ENCODE measurements around the gene NAV3.

NAV3 gene

GRCh38 chr12:77928078-77928477 lies 97.4 kb downstream of the NAV3 start:
- no peak for DNase-seq (ENCODE audit: low spot score)

GRCh38 chr12:77932216-77932615 lies 101.5 kb downstream of the NAV3 start:
- no peak for DNase-seq (ENCODE audit: low spot score)

- DNase-seq (ENCODE audit: low spot score), result no peak
Observed at GRCh38 chr12:77938301-77938700, 107.6 kb downstream of the NAV3 start.

GRCh38 chr12:77940011-77940423 lies 109.3 kb downstream of the NAV3 start:
- no peak for DNase-seq (ENCODE audit: low spot score)

GRCh38 chr12:77940567-77940966 lies 109.9 kb downstream of the NAV3 start:
- DNase-seq (ENCODE audit: low spot score), result no peak

GRCh38 chr12:77941401-77941800 lies 110.7 kb downstream of the NAV3 start:
- no peak for DNase-seq (ENCODE audit: low spot score)

- no peak for DNase-seq (ENCODE audit: low spot score)
Observed at GRCh38 chr12:77943466-77943865, 112.8 kb downstream of the NAV3 start.

- DNase-seq (ENCODE audit: low spot score), result no peak
Observed at GRCh38 chr12:77946541-77947061, 115.9 kb downstream of the NAV3 start.

GRCh38 chr12:77947330-77947729 lies 116.6 kb downstream of the NAV3 start:
- no peak for DNase-seq (ENCODE audit: low spot score)

- DNase-seq (ENCODE audit: low spot score), result no peak
Observed at GRCh38 chr12:77947746-77948145, 117.1 kb downstream of the NAV3 start.

- no peak for DNase-seq (ENCODE audit: low spot score)
Observed at GRCh38 chr12:77949943-77950342, 119.2 kb downstream of the NAV3 start.

GRCh38 chr12:77953528-77954205 lies 123.0 kb downstream of the NAV3 start:
- DNase-seq (ENCODE audit: low spot score), result no peak

- no peak for DNase-seq (ENCODE audit: low spot score)
Observed at GRCh38 chr12:77954206-77954555, 123.5 kb downstream of the NAV3 start.

- no peak for DNase-seq (ENCODE audit: low spot score)
Observed at GRCh38 chr12:77957062-77957461, 126.4 kb downstream of the NAV3 start.

- DNase-seq (ENCODE audit: low spot score), result no peak
Observed at GRCh38 chr12:77963576-77964178, 133.0 kb downstream of the NAV3 start.

- DNase-seq (ENCODE audit: low spot score), result no peak
Observed at GRCh38 chr12:77965790-77966189, 135.1 kb downstream of the NAV3 start.

GRCh38 chr12:77968021-77968420 lies 137.3 kb downstream of the NAV3 start:
- no peak for DNase-seq (ENCODE audit: low spot score)

- no peak for DNase-seq (ENCODE audit: low spot score)
Observed at GRCh38 chr12:77968571-77968970, 137.9 kb downstream of the NAV3 start.

GRCh38 chr12:77973579-77973978 lies 142.9 kb downstream of the NAV3 start:
- DNase-seq (ENCODE audit: low spot score), result no peak

GRCh38 chr12:77974645-77975044 lies 144.0 kb downstream of the NAV3 start:
- DNase-seq (ENCODE audit: low spot score), result no peak

GRCh38 chr12:77979597-77980250 lies 149.0 kb downstream of the NAV3 start:
- DNase-seq (ENCODE audit: low spot score), result no peak

GRCh38 chr12:77980782-77981181 lies 150.1 kb downstream of the NAV3 start:
- no peak for DNase-seq (ENCODE audit: low spot score)

GRCh38 chr12:77983859-77984258 lies 153.2 kb downstream of the NAV3 start:
- no peak for DNase-seq (ENCODE audit: low spot score)
